ENCODE results near the gene CSNK2A2.

The CSNK2A2 gene

DNA sequence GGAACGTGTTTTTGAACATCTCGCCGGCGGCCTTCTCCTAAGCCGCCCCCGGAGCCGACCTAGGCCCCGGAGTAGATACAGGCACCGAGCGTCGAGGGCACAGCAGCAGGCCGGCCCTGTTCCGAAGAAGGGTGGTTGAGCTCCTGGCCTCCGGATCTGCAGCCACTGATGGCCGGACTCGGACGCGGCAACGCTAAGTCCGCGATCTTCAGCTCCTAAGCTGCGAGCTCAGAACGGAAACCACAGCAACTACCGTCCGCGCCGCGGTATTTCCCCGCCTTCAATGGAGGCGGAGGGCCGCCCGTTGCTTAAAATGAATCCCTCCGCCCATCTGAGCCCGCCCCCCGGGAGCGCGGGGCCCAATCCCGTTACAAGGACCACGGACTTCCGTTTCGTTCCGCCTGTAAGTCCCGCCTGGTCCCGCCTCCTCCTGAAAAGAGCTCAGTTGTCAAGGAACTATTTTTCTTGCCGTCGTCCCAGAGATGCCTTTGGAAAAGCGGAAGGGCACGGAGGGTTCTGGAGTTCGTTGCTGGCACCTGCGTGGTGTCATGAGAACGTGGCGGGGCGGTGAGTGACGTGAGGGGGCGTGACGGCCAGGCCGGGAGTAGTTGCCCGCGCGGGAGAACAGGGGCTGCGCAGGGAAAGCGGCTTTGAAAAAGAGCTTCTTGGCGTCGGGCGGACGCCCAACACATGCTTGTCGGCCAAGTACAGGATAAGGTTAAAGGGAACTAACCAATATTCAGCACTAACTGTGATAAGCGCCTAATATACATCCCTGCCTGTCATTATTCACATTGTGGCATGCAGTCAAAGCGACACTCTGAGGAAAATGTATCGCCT is 68.6 kb downstream of the CSNK2A2 start, which contains the start of gene CFAP20:
Gene CFAP20, minus strand, starts transcription at position 285 of the 840 bp plus-strand sequence. Its CDS starts 266 bp downstream, at position 19.
- Histone ChIP-seq H3K27me3 (no peaks in the 10 kb centered on the region), H3K4me3 (ENCODE audit: low read depth in 1 of 2, low read length in 1 of 2) (peak within 1 kb of the TSS; percentile 84 to 97), H3K4me1 (ENCODE audit: control insufficient read depth in 1 of 2, insufficient read depth in 1 of 2, low read depth in 1 of 2, low read length in 1 of 2) (peaks cover 19 to 29% of the 10 kb centered on the region in 2 experiments), H3K36me3 (no peaks in the 10 kb centered on the region), H3K9me3 (no peaks in the 10 kb centered on the region), H3K27ac (peak within 1 kb of the TSS; percentile 91)
- TF ChIP-seq, protein P1, sequence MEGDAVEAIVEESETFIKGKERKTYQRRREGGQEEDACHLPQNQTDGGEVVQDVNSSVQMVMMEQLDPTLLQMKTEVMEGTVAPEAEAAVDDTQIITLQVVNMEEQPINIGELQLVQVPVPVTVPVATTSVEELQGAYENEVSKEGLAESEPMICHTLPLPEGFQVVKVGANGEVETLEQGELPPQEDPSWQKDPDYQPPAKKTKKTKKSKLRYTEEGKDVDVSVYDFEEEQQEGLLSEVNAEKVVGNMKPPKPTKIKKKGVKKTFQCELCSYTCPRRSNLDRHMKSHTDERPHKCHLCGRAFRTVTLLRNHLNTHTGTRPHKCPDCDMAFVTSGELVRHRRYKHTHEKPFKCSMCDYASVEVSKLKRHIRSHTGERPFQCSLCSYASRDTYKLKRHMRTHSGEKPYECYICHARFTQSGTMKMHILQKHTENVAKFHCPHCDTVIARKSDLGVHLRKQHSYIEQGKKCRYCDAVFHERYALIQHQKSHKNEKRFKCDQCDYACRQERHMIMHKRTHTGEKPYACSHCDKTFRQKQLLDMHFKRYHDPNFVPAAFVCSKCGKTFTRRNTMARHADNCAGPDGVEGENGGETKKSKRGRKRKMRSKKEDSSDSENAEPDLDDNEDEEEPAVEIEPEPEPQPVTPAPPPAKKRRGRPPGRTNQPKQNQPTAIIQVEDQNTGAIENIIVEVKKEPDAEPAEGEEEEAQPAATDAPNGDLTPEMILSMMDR (IDR thresholded peaks at IDR 0.05), result peak; percentile 49

GRCh38 chr16:58128711-58129096 is 69.2 kb downstream of the CSNK2A2 start:
- TF ChIP-seq, protein P1 (IDR thresholded peaks at IDR 0.05), result no peak
- H3K9me3 ChIP-seq, result no peaks in the 10 kb centered on the region
- H3K4me3 ChIP-seq (ENCODE audit: low read depth in 1 of 2, low read length in 1 of 2), result peak overlapping the region; percentile 84 to 97
- H3K27ac ChIP-seq, result peak overlapping the region; percentile 91
- no peaks in the 10 kb centered on the region for H3K27me3 ChIP-seq
- no peaks in the 10 kb centered on the region for H3K36me3 ChIP-seq
- H3K4me1 ChIP-seq (ENCODE audit: control insufficient read depth in 1 of 2, insufficient read depth in 1 of 2, low read depth in 1 of 2, low read length in 1 of 2), result peaks cover 19 to 29% of the 10 kb centered on the region in 2 experiments

- Histone ChIP-seq H3K4me1 (ENCODE audit: control insufficient read depth in 1 of 2, insufficient read depth in 1 of 2, low read depth in 1 of 2, low read length in 1 of 2) (peaks cover 19 to 29% of the 10 kb centered on the region in 2 experiments), H3K9me3 (no peaks in the 10 kb centered on the region), H3K27ac (peak overlapping the region; percentile 91), H3K36me3 (no peaks in the 10 kb centered on the region), H3K27me3 (no peaks in the 10 kb centered on the region), H3K4me3 (ENCODE audit: low read depth in 1 of 2, low read length in 1 of 2) (peak overlapping the region; percentile 84 to 97)
- TF ChIP-seq, protein P1 (IDR thresholded peaks at IDR 0.05), result no peak
These were observed 69.7 kb downstream of the CSNK2A2 start for GRCh38 chr16:58128181-58128631.

- Histone ChIP-seq H3K27ac (no peak overlapping the region), H3K27me3 (no peaks in the 10 kb centered on the region), H3K4me3 (ENCODE audit: low read depth in 1 of 2, low read length in 1 of 2) (no peak overlapping the region), H3K36me3 (no peaks in the 10 kb centered on the region), H3K9me3 (no peaks in the 10 kb centered on the region), H3K4me1 (ENCODE audit: control insufficient read depth in 1 of 2, insufficient read depth in 1 of 2, low read depth in 1 of 2, low read length in 1 of 2) (peaks cover 19 to 29% of the 10 kb centered on the region in 2 experiments)
- TF ChIP-seq, protein P1 (IDR thresholded peaks at IDR 0.05), result no peak
These were observed 70.3 kb downstream of the CSNK2A2 start for GRCh38 chr16:58127634-58128033.

GRCh38 chr16:58127033-58127556 is 70.8 kb downstream of the CSNK2A2 start:
- Histone ChIP-seq H3K36me3 (no peaks in the 10 kb centered on the region), H3K27ac (no peak overlapping the region), H3K27me3 (no peaks in the 10 kb centered on the region), H3K9me3 (no peaks in the 10 kb centered on the region), H3K4me1 (ENCODE audit: control insufficient read depth in 1 of 2, insufficient read depth in 1 of 2, low read depth in 1 of 2, low read length in 1 of 2) (peaks cover 19 to 29% of the 10 kb centered on the region in 2 experiments), H3K4me3 (ENCODE audit: low read depth in 1 of 2, low read length in 1 of 2) (no peak overlapping the region)
- TF ChIP-seq, protein P1 (IDR thresholded peaks at IDR 0.05), result no peak
